Measurements from ENCODE around the gene LYRM2.
A peak's percentile ranks its signal among the peaks of the same experiment; 100 is the strongest.
"Not testable (repeated sequence)": the region's sequence is repeated elsewhere in the genome, so short reads cannot be mapped to it uniquely, and the experiment has no call there.

LYRM2 gene

DNA sequence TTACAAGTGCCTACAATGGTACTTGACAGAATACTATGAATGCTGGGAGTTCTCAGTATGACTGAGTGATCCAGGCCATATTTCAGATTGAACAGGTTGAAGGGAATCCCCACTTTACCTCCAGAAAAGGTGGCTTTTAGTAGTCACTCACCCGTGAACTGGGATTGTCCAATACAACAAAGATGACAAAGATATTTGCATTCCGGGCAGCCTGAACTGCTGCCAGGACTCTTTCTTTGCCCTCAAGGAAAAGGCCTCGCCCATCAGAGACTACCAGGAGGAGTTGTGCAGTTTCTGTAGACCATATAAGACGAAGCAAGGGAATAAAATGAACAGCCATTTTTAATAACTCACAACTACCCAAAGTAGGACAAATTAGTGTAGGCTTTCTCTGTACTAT lies 6.3 kb upstream of the LYRM2 start:
- DNase-seq (ENCODE audit: low read depth): no peak

DNA sequence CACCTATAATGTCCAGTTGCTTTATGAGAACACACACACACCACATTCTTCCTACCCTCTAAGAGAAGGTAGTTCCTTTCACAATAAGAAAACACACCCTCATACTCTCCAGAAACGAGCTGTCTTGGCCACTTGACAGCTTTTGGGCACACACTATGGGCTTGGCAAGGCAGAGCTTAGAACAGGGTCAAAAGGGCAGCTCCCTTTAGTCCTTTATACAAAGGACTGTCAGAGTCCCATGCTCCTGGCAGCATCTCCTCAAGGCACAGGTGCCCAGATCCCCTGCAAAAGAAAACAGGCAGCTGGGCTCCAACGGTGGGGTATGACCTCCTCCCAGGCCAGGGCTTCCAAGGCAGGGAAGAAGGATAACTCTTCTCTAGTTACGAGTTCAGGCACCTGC lies 4.9 kb upstream of the LYRM2 start:
- no peak for DNase-seq (ENCODE audit: low read depth)

DNA sequence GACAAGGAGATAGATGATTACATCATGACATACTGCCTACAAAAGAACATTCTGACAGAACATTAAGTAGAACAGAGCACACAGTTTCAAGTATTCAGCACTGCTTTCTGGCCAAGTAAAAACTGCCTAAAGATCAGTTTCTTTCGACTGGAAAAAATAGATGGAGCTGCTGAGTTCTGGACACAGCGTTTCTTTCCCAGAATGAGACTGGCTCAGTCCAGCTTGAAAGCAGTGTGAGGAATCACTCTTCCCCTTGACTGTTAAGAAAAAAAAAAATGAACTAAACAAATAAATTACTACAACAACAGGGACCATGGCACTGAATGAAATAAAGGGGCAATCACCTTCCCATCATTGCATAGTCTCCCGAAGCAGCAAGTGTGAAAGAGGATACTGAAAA lies 4.4 kb upstream of the LYRM2 start:
- no peak for DNase-seq (ENCODE audit: low read depth)

DNA sequence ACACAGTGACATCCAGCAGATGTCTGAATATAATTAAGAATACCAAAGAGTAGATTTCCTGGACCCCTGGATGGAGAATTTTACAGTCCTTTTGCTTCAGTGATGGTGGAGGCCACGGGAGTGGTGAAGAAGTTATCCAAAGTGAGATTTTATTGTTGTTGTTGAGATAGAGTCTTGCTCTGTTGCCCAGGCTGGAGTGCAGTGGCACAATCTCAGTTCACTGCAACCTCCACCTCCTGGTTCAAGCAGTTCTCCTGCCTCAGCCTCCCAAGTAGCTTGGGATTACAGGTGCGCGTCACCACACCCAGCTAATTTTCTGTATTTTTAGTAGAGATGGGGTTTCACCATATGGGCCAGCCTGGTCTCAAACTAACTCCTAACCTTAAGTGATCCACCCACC lies 3.0 kb upstream of the LYRM2 start:
- DNase-seq (ENCODE audit: low read depth): not testable (repeated sequence)

DNA sequence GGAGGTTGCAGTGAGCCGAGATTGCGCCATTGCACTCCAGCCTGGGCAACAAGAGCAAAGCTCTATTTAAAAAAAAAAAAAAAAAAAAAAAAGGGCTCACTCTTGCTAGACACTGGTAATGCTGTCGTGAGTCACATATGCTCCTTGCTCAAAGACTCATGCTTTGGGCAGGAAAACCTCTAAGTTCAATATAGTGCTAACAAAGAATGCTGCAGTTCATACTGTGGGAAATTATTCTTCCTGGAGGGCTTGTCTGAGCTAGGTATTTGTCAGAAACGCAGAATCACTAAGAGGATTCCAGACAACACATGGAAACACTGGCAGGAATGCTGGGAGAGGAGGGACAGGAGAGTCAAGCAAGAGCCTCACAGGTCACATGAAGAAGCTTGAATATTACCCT lies 2.3 kb upstream of the LYRM2 start:
- DNase-seq (ENCODE audit: low read depth): no peak

DNA sequence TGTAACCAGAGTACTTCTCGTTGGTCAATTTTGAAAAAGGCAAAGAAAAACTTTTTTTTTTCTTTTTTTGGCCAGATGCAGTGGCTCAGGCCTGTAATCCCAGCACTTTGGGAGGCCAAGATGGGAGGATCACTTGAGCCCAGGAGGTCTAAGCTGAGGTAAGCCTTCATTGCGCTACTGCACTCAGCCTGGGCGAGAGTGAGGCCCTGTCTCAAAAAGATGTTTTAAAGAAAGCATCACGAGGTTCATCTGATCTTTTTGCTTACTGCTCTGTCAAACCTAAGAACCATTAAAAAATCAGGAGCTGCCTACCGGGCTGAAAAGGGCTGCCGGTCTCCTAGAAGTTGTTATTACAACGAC lies 607 bp downstream of the LYRM2 start:
- DNase-seq (ENCODE audit: low read depth): no peak

DNA sequence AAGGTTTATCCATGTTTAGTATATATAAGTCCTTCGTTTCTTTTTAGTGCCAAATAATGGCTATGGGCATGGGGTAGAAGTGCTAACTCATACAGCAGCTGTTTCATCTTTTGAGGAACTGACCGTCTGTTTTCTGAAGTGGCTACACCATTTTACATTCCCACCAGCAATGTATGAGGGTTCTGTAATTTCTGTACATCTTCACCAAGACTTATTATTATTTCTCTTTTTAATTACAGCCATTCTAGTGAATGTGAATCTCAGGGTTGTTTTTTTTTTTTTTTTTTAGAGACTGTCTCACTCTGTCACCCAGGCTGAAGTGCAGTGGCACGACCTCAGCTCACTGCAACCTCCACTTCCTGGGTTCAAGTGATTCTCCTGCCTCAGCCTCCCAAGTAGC lies 2.1 kb downstream of the LYRM2 start:
- not testable (repeated sequence) for DNase-seq (ENCODE audit: low read depth)

DNA sequence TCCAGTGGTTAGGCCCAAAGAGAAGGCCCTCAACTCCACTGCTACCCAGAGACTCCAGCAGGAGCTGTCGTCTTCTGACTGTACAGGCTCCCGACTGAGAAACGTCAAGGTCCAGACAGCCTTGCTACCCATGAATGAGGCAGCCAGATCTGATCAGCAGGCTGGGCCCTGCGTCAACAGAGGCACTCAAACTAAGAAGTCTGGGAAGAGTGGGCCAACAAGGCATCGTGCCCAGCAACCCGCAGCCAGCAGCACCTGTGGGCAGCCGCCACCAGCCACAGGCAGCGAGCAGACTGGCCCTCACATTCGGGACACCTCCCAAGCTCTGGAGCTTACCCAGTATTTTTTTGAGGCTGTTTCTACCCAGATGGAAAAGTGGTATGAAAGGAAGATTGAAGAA lies 8.1 kb downstream of the LYRM2 start:
- no peak for DNase-seq (ENCODE audit: low read depth)

DNA sequence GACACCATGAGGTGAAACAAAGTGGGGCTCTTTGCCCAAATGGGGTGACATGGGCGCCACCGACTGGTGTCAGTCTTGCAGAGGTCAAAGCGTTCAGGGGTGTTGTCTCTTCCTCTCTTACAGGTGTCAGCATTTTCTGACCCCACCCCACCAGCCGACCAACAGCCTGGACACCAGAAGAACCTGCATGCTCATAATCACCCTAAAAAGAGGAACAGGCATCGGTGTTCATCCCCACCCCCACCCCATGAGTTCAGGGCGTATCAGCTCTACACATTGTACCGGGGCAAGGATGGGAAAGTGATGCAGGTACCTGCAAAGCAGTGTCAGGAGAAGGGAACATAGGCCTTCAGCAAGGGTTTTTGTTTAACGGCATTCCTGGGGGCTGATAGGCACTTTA lies 14.8 kb downstream of the LYRM2 start:
- DNase-seq (ENCODE audit: low read depth): no peak

DNA sequence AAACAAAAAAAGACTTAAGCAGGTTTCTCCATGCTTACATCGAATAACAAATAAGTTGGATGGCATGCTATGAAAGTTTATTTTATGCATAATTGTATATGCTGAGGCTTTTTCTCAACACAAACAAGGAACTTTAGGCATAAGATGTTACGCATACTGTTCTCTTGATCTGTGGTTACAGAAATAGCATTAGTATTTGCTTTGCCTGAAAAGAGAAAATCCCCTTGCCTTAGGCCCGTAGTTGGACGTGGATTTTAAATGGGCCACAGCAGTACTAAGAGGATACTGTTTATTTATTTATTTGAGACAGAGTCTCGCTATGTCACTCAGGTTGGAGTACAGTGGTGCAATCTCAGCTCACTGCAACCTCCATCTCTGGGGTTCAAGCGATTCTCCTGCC lies 19.0 kb downstream of the LYRM2 start:
- no peak for DNase-seq (ENCODE audit: low read depth)

DNA sequence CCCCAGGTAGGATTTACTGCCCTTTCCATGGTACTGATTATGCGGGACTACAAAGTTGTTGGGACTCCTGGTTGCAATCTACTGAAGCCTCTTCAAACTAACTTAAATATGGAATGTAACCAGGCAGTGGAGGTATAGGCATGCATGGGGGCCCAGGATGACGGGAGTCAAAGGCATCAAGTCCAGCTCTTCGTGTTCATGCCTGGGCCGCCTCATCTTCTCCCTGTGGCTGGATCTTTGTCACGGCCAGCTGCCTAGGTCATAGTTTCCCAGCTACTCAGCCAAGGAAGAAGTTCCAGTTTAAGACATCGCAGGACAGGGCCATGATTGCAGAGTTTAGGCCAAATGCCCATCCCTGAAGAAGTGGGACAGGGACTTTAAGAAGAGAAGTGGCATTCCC lies 20.5 kb downstream of the LYRM2 start:
- no peak for DNase-seq (ENCODE audit: low read depth)

DNA sequence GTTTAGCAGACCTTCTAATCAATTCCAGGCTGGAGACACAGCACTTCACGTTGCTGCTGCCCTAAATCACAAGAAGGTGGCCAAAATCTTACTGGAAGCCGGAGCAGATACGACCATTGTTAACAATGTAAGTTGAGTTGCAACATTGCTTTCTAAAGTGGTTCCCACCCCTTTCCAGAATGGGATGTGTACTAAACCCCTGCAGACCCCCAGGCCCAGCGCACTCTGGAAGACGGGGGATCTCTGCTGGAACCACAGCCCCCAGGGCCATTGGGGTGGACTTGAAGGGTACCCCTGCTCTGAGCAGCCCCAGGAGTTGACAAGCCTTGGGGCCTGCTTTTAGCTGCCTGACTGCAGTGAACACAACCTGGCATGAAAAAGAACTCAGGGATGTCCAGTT lies 22.0 kb downstream of the LYRM2 start:
- no peak for DNase-seq (ENCODE audit: low read depth)

DNA sequence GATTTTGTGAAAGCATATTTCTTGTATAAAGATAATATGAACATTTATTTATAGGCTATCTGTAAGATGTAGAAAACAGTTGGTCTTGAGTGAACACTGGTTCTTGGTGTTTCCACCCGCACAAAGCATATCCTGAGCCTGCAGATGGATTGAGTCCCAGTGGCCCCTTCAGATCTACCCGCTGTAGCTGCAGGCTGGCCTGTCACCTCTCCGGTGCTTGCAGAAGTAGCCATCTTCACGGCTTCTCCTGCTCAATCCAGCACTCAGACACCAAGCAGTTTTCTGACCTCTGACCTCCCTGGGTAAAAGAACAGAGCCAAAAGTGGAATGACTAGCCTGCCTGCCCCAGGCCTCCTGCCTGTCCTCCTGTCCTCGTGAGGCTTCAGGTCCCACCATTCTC lies 22.7 kb downstream of the LYRM2 start:
- DNase-seq (ENCODE audit: low read depth): no peak

DNA sequence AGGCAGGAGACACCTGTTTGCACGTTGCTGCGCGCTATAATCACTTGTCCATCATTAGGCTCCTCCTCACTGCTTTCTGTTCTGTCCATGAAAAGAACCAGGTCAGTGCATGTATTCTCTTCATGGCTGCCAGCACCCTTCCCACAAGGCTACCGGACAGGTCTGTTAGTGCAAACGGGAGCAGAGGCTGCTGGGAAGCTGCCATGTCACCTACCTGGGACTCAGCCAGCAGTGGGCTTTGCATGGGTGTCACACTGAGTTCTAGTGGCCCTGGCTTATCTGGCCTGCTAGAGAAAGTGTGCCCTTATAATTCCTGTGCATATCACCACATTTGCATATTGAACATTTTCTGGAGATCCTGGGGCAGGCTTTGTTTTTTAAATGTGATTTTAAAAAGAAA lies 24.8 kb downstream of the LYRM2 start:
- DNase-seq (ENCODE audit: low read depth): no peak

DNA sequence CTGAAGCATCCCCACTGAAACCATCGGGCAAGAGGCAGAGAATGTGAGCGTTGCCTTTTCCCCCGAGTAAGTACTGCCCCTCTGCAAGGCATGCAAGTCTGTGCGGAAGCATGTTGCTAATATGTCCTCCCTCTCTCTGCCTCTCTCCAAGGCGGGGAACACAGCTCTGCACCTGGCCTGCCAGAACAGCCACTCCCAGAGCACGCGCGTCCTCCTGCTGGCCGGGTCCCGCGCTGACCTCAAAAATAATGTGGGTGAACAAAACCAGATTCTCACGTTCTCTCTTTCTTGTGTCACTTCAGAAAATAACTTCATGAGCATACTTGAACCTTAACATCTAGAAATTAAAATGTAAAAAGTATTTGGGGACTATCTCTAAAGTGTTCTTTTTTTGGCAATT lies 26.4 kb downstream of the LYRM2 start:
- no peak for DNase-seq (ENCODE audit: low read depth)

DNA sequence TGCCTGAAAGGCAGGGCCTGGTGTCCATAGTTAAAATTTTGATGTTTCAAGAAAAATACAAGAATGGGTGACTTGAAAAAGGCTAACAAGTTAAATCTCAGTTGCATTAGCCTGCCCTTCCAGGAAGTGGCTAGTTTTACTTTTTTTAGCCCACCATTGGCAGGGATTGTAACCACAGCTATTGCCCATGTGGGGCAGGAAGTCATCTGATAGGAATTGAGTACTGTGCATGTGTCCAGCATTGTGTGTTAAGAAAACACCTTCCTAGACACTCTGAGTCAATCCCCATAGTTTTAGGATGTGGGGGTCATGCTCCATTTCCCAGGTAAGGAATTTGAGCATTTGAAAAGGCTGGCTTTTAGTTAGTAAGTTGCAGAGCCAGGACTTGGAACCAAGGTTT lies 26.9 kb downstream of the LYRM2 start:
- DNase-seq (ENCODE audit: low read depth): no peak

DNA sequence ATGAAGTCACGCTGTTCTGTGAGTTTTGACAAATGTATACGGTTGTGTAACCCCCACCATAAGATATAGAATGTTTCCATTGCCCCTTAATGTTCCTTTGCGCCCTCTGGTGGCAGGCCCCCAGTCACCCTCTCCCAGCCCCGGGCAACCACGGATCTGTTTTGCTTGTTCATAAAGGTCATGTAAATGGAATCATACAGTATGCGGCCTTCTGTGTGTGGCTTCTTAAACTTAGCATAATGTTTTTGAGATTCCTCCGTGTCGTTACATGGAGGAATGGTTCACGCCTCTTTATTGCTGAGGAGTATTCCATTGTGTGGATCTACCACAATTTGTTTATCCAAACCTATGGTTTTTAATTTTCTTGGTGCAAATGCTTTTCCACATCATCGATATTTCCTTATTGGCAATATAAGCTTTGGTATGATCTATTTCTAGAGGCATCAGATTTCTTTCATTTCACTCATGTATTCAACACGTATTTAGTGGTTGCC lies 28.4 kb downstream of the LYRM2 start:
- peak; percentile 60 for DNase-seq (ENCODE audit: low read depth)

DNA sequence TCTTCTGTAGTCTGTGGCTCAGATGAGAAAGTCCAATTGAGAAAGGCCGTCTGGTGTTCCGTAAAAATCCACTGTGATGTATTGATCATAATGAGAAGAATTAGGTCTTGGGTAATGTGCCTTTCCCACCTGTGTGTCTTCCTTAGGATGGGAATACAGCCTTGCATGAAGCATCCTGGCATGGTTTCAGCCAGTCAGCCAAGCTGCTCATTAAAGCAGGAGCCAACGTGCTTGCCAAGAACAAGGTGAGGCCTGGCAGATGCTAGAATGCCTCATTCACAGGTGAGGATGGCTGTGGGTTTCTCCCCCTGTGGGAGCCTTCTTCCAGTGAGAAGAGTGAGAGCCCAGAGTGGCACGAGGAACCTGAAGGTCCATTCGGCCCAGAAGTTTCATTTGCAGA lies 32.7 kb downstream of the LYRM2 start:
- DNase-seq (ENCODE audit: low read depth): no peak

DNA sequence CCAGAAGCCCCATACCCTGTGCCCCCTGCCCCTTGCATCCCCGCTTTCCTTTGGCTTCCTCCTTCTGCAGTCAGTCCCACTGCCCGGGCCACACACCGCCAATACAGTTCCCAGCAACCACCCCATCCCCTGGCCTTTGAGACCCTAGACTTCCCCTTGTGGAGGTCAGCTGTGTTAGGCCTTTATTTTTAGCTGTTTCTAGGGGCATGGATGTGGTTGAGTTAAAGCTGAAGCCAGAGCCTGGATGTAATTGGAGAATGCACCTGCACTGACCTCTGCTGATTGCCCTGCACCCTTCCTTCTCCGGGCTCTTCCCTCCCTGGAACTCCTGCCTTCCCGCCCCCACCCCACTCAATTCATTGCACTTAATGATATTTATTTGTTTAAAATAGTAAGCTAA lies 33.9 kb downstream of the LYRM2 start:
- DNase-seq (ENCODE audit: low read depth): no peak

DNA sequence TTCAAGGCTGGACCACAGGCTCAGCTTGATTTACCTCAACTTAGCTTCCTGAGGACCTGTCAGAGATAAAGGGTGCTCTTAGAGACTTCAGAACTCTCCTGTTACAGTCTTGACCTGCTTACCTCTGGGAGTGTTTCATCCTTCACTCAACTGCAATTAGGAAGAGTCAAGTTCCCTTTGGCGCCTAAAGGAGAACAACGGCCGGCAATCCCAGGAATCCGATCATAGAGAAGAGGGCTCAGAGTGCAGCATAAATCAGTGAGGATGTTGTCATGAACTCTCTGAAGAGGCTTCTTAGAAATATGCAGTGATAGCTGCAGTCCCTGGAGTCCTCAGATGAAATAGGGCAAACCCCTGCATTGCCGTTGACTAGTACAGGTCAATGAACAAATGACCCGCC lies 36.4 kb downstream of the LYRM2 start:
- DNase-seq (ENCODE audit: low read depth): no peak

DNA sequence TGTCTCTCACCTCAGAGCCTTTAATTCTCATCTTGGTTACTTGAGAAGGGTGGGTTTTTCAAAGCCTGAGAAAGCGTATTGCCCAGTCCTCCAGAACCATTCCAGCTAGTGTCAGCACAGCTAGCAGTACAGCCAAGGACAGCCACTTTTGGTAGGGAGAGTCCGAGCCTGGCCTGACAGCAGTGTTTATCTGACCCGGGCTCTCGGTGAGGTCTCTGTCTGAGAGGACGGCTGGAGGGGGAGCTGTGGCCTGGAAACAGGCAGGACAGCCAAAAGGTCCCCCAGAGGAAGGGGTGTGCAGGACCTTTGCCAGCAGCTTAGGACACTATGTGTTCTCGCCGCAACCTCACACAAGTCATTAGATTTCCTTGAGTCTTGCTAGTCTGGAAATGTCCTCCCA lies 38.8 kb downstream of the LYRM2 start:
- DNase-seq (ENCODE audit: low read depth): no peak

DNA sequence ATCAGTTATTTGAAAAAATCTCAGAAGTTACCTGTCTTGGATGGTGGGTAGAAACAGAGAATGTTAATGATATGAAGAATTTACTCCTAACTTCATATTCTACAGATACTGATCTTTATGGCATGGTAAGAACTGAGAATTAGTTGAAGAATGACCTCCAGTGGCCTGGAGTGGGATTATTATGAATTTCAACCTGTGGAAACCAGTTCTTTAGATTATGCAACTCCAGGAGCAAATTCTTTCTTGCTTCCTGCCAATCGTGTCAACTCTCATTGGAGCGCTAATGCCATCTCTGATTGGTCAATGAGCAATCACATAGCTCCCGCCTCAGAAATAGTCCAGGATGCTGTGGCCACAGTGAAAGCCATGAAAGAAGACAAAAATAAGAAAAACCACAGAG lies 40.6 kb downstream of the LYRM2 start:
- no peak for DNase-seq (ENCODE audit: low read depth)

DNA sequence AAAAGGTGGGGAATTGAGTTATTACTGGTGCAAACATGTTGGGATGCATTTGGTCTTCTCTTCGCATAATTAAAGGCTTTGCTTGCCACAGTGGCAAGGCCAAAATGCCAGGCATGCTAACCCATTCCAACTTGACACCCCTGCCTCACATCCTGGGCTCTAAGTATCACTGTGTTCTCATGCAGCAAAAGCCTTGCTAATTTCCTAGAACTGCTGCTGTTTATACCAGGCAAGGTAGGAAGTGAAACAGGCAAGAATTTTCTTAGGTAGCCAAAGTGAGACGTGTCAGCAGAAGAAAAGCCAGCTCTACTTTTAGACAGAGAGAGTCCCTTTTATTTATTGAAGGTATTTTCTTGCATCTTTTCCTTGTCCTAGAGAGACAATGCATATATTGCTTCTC lies 41.2 kb downstream of the LYRM2 start:
- no peak for DNase-seq (ENCODE audit: low read depth)

DNA sequence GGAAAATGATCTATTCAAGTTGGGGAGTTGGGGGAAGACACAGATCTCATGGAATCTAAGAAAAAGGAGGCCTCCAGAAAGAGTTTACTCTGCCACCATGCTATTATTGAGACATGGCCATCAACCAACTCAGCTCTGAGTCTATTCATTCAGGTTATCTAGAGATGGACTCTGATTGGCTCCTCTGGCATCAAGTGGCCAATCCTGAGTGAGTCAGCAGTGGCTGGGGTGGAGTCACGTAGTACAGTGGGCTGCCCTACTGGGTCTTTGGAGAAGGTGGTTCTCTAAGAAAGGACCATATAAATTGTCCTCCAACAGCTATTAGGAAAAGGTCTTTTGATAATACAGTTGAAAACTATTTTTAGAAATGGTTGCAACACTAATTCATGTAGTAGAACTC lies 42.1 kb downstream of the LYRM2 start:
- no peak for DNase-seq (ENCODE audit: low read depth)

DNA sequence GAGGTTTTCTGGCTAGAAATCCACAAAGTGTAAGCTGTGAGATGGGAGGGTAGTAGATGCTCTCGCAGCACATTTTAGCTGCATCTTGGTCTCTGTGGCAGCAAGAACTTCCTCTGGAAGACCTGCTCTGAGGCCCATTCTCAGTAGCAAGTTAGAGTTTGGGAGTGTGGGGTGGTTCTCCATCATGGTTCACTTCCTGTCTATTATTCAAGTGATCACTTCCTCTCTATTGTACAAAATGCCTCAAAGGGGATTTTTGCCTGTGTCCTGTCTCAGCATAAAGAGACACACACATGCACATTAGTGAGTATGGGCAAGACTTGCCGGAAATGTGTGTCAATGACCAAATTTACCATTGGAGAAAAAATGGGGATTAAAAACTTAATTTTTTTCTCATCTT lies 42.5 kb downstream of the LYRM2 start:
- DNase-seq (ENCODE audit: low read depth): no peak

Data from activated T-helper 1 cell treated with Interleukin-2 at 50 U/mL for 16 hours (primary cell).